Retinal pigment epithelial cell (primary cell): Measurements from ENCODE around the gene ZBTB3.
A peak's percentile ranks its signal among the peaks of the same experiment; 100 is the strongest.
"Not testable (repeated sequence)": the region's sequence is repeated elsewhere in the genome, so short reads cannot be mapped to it uniquely, and the experiment has no call there.

Source experiments
- DNase-seq: peaks from one replicate; pipeline ENCODE4 v3.0.0-alpha.2; 2010; ENCODE audit warnings: low read depth
- H3K4me3 ChIP-seq: 2 replicates; pipeline ENCODE4 v1.5.1; 2011; ENCODE audit warnings: mild to moderate bottlenecking, low read length, control low read depth, moderate library complexity
- TF ChIP-seq, protein P1 (sequence below): conservative IDR thresholded peaks from 2 replicates; pipeline ENCODE4 v1.5.1; 2011; ENCODE audit warnings: low read depth, low read length, control low read depth, inconsistent platforms

Gene ZBTB3

DNA sequence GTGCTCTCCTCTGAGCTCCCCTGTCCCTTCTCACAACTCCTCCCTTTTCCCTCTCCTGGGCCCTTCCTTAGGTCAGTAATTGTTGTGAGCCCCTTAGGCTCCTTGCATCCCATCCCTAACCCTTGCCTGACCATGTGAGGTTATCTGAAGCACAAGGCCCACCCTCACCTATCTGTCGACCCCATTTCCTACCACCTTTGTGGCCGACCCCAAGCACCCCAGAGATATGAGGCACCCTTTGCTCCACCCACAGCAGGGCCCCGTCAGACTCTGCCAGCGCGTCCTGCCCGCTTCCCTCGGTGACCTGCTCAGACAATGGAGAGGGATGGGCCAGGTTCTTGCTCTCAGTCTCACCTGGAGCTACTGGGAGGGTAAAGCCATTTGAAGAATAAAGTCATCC lies 45.2 kb downstream of the ZBTB3 start:
- no peak for DNase-seq
- peak overlapping the region; percentile 71 for H3K4me3 ChIP-seq

GRCh38 chr11:62708392-62708791 lies 45.6 kb downstream of the ZBTB3 start:
- DNase-seq = no peak
- TF ChIP-seq, protein P1, sequence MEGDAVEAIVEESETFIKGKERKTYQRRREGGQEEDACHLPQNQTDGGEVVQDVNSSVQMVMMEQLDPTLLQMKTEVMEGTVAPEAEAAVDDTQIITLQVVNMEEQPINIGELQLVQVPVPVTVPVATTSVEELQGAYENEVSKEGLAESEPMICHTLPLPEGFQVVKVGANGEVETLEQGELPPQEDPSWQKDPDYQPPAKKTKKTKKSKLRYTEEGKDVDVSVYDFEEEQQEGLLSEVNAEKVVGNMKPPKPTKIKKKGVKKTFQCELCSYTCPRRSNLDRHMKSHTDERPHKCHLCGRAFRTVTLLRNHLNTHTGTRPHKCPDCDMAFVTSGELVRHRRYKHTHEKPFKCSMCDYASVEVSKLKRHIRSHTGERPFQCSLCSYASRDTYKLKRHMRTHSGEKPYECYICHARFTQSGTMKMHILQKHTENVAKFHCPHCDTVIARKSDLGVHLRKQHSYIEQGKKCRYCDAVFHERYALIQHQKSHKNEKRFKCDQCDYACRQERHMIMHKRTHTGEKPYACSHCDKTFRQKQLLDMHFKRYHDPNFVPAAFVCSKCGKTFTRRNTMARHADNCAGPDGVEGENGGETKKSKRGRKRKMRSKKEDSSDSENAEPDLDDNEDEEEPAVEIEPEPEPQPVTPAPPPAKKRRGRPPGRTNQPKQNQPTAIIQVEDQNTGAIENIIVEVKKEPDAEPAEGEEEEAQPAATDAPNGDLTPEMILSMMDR = no peak
- H3K4me3 ChIP-seq = no peak overlapping the region

More for the DNA sequence above, 45.2 kb downstream of the ZBTB3 start:
- TF ChIP-seq, protein P1 = no peak

DNA sequence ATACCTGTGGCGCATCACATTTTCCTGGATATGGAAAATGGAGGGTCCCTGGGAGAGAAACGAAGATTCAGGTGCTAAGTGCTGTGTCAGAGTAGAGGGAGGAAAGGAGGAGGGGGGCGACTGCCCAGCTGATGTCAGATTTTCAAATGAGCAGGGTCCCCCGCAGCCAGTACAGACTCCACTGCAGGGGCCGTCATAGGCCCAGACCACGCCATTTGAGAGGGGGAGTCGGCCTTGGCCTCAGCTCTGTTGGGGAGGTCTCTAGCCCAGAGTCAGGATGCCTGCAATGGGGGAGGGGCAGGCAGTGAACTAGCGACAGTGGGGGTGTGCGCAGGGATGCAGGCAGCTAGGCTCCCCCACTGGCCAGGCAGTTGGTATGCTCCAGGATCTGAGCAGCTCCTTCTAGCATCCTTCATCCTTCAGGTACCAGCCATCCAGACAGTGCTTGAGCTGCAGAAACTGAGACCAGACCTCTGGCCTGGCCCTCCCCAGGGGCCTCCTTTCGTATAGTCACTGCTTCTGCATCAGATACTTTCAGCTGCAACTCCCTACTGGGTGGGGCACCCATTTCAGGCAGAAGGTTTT lies 46.6 kb downstream of the ZBTB3 start, which contains the start of the genes BSCL2 and GNG3:
Gene BSCL2 (minus strand): TSS at position 148 of the 585 bp plus-strand sequence. CDS start 229 bp downstream, outside the sequence.
Gene GNG3 (plus strand): TSS at position 400 of the 585 bp plus-strand sequence. CDS start 620 bp downstream, outside the sequence.
- peak within 1 kb of the TSS; percentile 49 for H3K4me3 ChIP-seq
- DNase-seq = no peak
- TF ChIP-seq, protein P1 = no peak

- DNase-seq = no peak
- TF ChIP-seq, protein P1 = no peak
- peak overlapping the region; percentile 49 for H3K4me3 ChIP-seq
Measured at GRCh38 chr11:62706850-62707247, 47.1 kb downstream of the ZBTB3 start.

DNA sequence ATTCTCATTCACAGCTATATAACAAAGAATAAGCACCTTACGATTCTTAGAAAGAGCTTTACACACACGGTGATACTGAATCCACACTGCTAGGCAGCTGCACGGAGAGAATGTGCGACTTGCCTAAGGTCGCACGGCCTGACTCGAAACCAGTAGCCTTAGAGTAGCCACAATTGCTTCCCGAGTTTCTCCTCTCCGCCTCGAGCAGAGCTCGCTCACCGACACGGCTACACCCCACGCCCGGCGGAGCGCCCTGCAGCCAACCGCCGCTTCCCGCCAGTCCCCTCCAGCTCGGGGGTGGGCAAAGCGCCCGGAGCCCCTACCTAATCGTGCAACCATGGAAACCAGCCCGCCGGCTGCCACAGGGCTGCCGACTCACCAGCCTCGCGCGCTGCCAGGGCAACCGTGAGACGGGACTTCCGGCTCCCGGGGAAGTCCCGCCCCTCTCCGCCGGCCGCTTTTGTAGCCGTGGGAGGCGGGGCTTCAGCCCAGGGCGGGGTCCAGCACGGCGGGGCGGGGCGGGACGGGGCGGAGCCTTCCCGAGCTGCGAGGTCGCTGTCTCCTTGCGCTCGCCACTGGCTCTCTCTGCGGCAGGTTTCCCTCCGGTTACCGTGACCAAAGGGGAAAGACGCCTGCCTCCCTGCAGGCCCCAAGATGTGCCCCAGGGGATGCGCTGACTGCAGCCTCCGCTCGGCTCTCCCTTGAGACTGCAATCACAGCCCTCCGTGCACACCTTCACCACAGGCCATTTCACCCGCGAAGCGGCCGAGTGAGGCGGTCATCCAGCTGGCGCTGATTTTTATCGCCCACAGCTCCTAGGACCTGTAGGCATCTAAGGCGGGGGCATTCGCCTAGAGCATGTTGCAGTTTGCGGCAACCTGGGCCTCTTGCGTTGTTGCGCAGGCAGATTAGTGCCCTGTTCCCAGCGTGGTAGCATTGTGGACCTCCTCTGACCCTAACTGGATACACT lies 47.8 kb downstream of the ZBTB3 start:
- TF ChIP-seq, protein P1 = no peak
- peak; percentile 80 for DNase-seq
- H3K4me3 ChIP-seq = peak overlapping the region; percentile 62

DNA sequence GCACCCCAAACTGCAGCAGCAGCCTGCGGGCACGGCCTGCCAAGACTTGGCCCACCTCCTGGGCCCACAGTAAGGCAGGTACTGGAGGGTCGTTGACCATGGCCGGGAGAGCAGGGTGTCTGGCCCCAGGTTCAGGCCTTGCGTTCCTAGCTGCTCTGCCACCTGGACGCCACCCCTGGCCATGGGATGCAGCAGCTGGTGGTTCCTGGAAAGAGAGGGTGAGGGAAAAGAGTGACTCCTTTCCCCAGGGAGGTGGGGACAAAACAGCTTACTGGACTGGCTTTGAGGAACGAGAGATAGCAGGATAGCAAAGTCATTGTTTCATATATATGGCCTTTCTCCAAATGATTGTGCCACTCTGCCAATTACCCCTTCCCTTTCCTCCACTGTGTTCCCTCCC lies 48.5 kb downstream of the ZBTB3 start:
- TF ChIP-seq, protein P1 = peak; percentile 10
- no peak for DNase-seq
- H3K4me3 ChIP-seq = peak overlapping the region; percentile 62

DNA sequence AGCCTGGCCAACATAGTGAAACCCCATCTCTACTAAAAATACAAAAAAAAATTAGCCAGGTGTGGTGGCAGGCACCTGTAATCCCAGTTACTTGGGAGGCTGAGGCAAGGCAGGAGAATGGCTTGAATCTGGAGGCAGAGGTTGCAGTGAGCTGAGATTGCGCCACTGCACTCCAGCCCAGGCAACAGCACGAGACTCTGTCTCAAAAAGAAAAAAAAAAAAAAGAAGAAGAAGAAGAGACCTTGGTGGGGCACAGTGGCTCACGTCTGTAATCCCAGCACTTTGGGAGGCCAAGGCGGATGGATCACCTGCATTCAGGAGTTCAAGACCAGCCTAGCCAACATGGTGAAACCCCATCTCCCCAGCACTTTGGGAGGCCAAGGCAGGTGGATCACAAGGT lies 50.0 kb downstream of the ZBTB3 start:
- H3K4me3 ChIP-seq, DNase-seq: not testable (repeated sequence)
